Mucosa of gallbladder (tissue), 1 donor: ENCODE measurements around the gene LGALS9. TPM values are rescaled to one million over a fixed set of nuclear protein-coding genes. Genes with fewer than 3 reads are reported as not detected.
"Not testable (repeated sequence)": the region's sequence is repeated elsewhere in the genome, so short reads cannot be mapped to it uniquely, and the experiment has no call there.

ENCODE experiments used
- DNase-seq: peaks from one replicate; pipeline ENCODE4 v3.0.0-alpha.2; 2020; ENCODE audit warnings: low spot score
- total RNA-seq: library from RNA; stranded (reverse); gene quantifications from one replicate; pipeline ENCODE4 v1.2.1, GENCODE V29; 2021
- donor health status: DM: no; HTN: no; CAD: no.

The LGALS9 gene
- total RNA-seq, 1 donor from 2014 or later, result 103 TPM

DNA sequence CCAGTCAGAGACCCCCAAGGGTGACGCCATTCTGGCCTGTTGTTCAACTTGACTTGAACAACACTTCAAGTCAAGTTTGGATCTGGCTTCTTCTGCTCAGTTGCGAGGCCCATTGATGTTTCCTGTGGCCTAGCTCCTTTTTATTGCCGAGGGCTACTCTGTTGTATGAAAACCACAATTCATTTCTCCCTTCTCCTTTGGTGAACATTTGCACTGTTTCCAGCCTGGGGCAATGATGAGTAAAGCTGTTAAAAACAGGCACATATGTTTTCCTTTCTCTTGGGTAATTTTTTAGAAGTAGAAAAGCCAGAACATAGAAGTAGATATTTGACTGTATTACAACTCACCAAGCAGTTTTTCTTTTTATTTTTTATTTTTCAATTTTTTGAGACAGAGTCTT is 1.7 kb upstream of the LGALS9 start:
- DNase-seq, result not testable (repeated sequence)

- DNase-seq, result no peak
Measured at GRCh38 chr17:27631411-27631760, 398 bp downstream of the LGALS9 start.

DNA sequence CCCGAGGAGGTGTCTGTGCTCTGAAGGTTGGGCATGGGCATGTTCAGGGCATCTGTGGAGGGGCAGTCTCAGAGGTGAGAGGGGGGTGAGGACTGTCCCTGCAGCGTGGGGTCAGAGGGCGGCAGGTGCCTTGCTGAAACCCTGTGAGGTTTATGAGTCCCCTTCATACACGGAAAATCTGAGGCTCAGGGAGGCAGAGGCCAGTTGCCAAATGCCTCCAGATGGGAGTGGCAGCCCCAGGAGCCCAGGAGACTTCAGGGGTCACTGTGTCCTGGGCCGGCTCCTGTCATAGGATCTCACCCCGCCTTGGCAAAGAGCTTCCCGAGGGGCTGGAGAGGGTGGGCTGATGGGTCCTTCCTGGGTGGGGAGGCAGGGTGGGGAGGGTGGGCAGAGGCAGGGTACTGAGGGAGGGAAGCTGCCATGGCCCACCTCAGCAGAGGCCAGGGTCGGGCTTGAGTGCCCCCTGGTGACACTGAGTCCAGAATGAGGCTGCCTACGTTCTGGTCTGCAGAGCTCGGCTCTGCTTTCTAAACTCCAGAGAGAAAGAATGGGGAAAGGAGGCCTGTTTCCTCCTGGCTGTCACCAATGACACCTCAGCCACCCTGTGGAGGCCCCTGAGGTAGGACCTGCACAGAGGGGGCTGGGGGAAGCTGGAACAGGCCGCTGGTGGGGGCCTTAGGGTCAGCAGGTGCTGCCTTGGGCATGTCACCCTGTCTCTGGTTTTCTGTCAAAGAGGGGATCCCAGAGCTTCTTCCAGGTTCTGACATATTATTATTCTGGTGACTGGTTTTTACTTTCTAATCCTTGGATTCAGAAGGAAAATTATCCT is 1.1 kb downstream of the LGALS9 start:
- DNase-seq, result no peak

GRCh38 chr17:27632766-27633165 is 1.8 kb downstream of the LGALS9 start:
- peak; percentile 81 for DNase-seq

GRCh38 chr17:27633312-27634025 is 2.5 kb downstream of the LGALS9 start:
- DNase-seq, result peak; percentile 64

GRCh38 chr17:27634026-27634335 is 3.0 kb downstream of the LGALS9 start:
- DNase-seq, result no peak

DNA sequence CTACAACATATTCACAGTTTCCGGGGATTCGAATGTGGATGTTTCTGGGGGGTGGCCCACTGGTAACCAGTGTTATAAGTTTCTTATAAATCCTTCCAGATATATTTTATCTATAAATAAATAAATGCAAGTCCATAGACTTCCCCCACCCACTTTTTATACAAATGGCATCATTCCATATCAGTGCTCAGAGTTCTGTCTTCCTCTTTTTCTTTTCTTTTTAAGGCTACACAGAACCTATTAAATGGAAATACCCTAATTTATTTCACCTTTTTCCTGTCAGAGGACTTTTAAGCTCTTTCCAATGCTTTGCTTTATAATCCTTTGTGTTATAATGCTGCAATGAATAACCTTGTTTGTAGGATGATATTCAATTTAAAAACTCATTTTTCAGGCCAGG is 3.8 kb downstream of the LGALS9 start:
- no peak for DNase-seq

DNA sequence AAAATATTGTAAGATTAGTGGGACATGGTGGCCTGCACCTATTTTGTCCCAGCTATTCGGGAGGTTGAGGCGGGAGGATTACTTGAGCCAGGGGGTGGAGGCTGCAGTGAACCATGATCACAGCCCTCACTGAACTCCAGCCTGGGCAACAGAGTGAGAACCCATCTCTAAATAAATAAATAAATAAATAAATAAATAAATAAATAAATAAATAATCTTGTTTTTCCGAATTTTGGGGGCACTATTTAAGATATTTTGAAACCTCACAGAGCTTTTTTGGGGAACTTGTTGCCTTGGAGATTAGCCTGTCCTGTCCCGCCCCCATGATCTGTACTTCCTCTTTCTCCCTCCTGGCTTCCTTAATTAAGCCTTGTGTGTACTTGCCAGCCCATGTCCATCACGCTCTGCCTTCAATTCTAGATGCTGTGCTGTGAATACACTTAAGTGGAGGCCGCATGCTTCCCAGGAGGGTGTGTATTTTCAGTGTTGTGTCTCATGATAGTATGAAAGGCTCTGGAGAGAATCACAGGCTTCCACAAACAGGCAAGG is 4.4 kb downstream of the LGALS9 start:
- DNase-seq, result peak; percentile 34

- DNase-seq, result not testable (repeated sequence)
Measured at GRCh38 chr17:27636005-27636520, 5.1 kb downstream of the LGALS9 start.

GRCh38 chr17:27637818-27638217 is 6.8 kb downstream of the LGALS9 start:
- not testable (repeated sequence) for DNase-seq

- DNase-seq, result not testable (repeated sequence)
Measured at GRCh38 chr17:27638415-27638914, 7.5 kb downstream of the LGALS9 start.

DNA sequence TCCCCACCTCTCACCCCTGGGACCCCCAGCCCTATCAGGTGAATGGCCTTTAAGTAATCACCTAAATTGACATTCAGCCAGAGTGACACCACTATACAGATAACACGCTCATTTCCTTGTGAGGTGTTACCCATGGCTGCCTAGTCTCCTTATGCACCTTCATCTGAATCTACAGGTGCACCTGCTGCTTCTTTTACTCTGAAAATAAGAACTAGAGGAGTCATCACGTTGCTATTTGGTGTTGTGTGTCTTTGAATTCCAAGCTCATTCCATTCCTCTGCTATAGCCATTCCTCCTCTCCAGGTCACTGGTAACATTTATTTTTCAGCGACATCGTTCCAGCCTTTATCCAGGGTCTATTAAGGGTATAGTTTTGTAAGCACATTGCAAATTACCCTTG is 9.8 kb downstream of the LGALS9 start:
- no peak for DNase-seq

DNA sequence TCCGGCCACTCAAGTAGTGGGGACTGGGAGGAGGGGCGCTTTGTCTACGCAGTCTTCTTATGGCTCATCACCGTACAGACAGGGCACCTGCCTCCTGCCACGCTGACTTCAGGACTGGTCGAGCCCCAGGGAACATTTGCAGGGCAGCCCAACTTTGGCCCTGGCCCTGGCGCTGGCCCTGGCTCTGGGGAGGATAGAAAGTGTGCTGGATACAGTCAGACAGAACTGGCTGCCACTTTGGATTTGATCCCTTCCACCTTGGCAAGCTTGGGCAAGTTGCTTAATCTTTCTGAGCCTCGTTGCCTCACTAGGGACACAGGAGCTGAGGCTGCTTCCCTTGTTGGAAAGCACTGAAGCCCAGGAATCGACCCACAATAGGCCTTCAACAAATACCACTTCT is 13.6 kb downstream of the LGALS9 start:
- no peak for DNase-seq

DNA sequence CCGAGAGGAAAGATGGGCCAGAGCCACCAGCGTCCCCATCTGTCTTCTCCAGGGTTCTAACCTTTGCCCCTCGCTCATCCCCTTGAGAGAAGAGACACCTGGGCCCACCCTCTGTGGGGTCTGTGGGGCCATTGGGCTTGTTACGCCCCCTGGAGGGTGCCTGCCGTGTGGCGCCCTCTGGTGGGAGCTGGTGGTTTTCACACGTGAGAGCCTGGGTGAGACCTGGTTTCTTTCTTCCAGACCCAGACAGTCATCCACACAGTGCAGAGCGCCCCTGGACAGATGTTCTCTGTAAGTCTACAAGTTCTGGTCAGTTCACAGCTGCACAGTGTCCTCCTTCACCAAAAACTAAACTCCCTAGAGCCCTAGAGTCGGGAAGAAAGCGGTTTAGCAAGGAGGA is 14.6 kb downstream of the LGALS9 start:
- not testable (repeated sequence) for DNase-seq

DNA sequence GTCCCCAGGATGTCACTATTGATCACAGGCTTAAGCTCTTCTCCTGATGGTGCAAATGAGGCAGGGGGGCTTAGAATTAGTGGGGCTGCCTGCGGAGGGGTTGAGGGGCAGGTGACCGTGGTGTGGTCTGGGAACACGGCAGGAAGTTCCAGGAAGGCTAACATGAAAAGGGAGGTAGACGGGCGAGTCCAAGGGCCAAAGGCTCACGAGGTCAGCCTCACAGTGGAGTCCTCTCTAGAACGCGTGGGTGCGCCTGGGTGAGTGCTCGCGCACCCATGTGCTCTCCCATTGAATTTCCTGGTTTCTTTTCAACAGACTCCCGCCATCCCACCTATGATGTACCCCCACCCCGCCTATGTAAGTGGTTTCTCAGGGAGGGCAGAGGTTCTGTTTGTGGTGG is 15.2 kb downstream of the LGALS9 start:
- no peak for DNase-seq

GRCh38 chr17:27647765-27648164 is 16.8 kb downstream of the LGALS9 start:
- no peak for DNase-seq

GRCh38 chr17:27649111-27649571 is 18.2 kb downstream of the LGALS9 start:
- not testable (repeated sequence) for DNase-seq

GRCh38 chr17:27649929-27650328 is 18.9 kb downstream of the LGALS9 start:
- peak; percentile 45 for DNase-seq

- no peak for DNase-seq
Measured at GRCh38 chr17:27650836-27651235, 19.8 kb downstream of the LGALS9 start.

GRCh38 chr17:27651411-27652345 is 20.7 kb downstream of the LGALS9 start:
- peak; percentile 74 for DNase-seq

- not testable (repeated sequence) for DNase-seq
Measured at GRCh38 chr17:27653449-27653971, 22.5 kb downstream of the LGALS9 start.
